Duodenal mucosa (tissue), 2 donors: Measurements from ENCODE around the gene CDX1.

Source experiments
- H3K27ac ChIP-seq: one replicate; pipeline ENCODE4 v1.7.0; 2013; ENCODE audit warnings: low read depth, low read length
- H3K27me3 ChIP-seq, 2 donors: one replicate each; pipeline ENCODE4 v1.7.0; 2013; ENCODE audit warnings: low read length in 2 of 2, control low read depth in 1 of 2; ENCODE audit not compliant: insufficient read depth in 2 of 2, control insufficient read depth in 1 of 2
- H3K36me3 ChIP-seq, 2 donors: one replicate each; pipeline ENCODE4 v1.7.0; 2013; ENCODE audit warnings: low read length in 2 of 2, control low read depth in 1 of 2; ENCODE audit not compliant: insufficient read depth in 2 of 2, control insufficient read depth in 1 of 2
- H3K4me1 ChIP-seq, 2 donors: one replicate each; pipeline ENCODE4 v1.7.0; 2013; ENCODE audit warnings: low read length in 2 of 2, control low read depth in 1 of 2; ENCODE audit not compliant: insufficient read depth in 2 of 2, control insufficient read depth in 1 of 2
- H3K4me3 ChIP-seq, 2 donors: one replicate each; pipeline ENCODE4 v1.7.0; 2013; ENCODE audit warnings: low read length in 2 of 2, low read depth in 1 of 2
- H3K9ac ChIP-seq, 2 donors: one replicate each; pipeline ENCODE4 v1.7.0; 2013; ENCODE audit warnings: low read length in 2 of 2, low read depth in 1 of 2
- H3K9me3 ChIP-seq, 2 donors: one replicate each; pipeline ENCODE4 v1.7.0; 2013; ENCODE audit warnings: low read length in 2 of 2, control low read depth in 1 of 2; ENCODE audit not compliant: control insufficient read depth in 1 of 2

Gene CDX1

DNA sequence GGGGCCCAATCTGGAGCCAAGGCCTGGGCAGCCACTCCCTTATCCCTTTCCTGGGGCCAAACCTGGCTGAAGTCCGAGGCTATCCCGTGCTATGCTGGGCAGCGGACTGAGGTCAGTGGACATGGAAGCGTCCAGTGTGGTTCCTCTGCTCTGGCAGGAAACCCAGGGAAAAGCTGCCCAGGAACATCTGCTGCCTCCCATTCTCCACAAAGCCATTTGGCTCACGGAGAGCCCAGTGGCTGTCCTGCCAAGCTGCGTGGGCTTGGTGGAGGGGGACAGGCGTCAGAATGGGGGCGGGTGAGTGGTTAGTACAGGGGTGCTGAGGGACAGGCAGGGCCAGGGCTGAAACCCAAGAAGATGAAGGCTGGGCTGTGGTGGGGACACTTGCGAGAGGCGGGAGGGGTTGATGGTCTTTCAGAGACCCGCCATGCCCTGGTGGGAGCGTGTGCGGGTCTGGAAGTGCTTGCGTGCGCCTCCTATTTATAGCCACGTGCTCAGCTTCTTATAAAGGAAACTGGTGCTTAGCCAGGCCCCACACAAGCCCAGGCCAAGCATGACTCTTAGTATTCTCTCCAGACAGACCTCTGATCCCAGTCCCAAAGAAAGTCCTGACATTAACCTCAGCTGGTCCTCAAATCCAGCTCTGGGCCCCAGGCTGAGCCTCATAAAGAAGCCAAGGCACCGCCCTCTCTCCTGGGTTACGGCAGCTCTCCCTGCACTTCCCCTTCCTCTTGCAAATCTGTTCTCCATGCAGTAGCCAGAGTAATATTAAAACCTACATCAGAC, 13.9 kb downstream of the CDX1 start:
- Histone ChIP-seq H3K4me1 (peaks cover 85 to 98% of the 10 kb centered on the region in 2 donors), H3K9me3 (no peaks in the 10 kb centered on the region), H3K9ac (peak overlapping the region; percentile 24 to 25), H3K27me3 (no peaks in the 10 kb centered on the region), H3K27ac (peak overlapping the region; percentile 60), H3K36me3 (peaks cover 5 to 13% of the 10 kb centered on the region in 2 donors), H3K4me3 (no peak overlapping the region)

DNA sequence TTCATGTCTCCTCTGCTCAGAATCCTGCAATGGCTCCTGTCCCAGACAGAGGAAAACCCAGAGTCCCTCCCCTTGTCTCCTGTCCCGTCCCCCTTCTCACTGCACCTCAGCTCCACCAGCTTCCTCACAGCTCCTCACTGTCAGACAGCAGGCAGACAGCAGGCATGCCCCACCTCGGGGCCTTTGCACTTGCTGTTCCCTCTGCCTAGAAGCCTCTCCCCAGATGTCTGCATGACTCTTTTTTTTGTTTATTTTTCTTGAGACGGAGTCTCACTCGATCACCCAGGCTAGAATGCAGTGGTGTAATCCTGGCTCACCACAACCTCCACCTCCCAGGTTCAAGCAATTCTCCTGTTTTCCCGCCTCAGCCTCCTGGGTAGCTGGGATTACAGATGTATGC, 14.4 kb downstream of the CDX1 start:
- H3K4me3 ChIP-seq, result no peak overlapping the region
- H3K36me3 ChIP-seq, result peaks cover 5 to 13% of the 10 kb centered on the region in 2 donors
- H3K27ac ChIP-seq, result peak overlapping the region; percentile 60

DNA sequence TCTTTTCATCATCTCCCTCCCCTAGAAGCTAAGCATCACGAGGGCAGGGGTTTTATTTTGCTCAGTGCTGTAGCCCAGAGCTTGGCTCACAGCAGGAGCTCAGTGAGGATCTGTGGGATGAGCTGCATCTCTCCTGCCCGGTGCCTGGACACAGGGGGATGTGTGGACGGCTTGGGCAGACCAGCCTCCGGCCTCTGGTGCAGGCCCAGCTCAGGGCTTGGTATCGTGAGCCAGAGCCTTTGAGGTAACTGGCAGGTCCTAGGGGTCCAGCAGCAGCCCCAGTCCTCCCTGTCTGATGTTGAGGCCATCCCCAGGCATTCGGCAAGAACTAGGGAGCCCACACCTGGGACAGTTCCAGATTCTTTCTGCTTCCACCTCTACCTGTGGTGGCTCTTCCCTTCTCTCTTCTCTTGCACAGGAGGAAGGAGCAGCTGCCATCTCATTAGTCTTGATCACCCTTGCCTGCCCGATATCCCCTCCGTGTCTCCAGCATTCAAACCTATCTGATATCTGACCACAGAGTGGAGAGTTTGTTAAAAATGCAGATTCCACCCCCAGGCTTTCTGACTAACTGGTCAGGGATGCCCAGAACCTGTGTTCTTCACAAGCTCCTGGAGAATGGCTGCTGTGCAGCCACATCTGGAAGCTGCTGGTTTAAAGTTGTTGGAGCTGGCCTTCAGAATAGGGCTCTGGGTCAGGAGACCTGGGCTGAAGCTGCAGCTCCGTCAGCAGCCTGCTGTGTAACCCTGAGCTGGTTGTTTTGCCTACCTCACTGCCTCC, 15.4 kb downstream of the CDX1 start:
- Histone ChIP-seq H3K4me3 (no peak overlapping the region), H3K9ac (peak overlapping the region in 1 of 2 donors; percentile 15), H3K27me3 (no peaks in the 10 kb centered on the region), H3K36me3 (peaks cover 5 to 13% of the 10 kb centered on the region in 2 donors), H3K9me3 (no peaks in the 10 kb centered on the region), H3K27ac (no peak overlapping the region), H3K4me1 (peaks cover 87 to 98% of the 10 kb centered on the region in 2 donors)

More for the DNA sequence above, 14.4 kb downstream of the CDX1 start:
- Histone ChIP-seq H3K4me1 (peaks cover 85 to 98% of the 10 kb centered on the region in 2 donors), H3K9ac (peak overlapping the region in 1 of 2 donors; percentile 25), H3K27me3 (no peaks in the 10 kb centered on the region), H3K9me3 (no peaks in the 10 kb centered on the region)

DNA sequence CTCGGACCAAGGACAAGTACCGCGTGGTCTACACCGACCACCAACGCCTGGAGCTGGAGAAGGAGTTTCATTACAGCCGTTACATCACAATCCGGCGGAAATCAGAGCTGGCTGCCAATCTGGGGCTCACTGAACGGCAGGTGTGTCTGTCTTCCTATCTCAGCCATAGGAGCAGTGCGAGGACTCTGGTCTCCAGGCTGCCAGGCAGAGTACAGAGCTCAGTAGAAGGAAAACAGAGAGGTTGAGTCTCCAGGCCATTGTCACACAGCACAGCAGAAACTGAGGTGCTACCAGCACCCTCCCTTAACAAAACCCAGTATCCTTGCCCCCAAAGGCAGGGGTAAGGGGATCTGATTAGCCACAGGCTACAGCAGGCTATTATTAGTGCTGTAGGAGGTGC, 16.2 kb downstream of the CDX1 start:
- peaks cover 87 to 93% of the 10 kb centered on the region in 2 donors for H3K4me1 ChIP-seq
- H3K9ac ChIP-seq, result peak overlapping the region in 1 of 2 donors; percentile 15
- peak overlapping the region; percentile 6 for H3K27ac ChIP-seq
- H3K9me3 ChIP-seq, result no peaks in the 10 kb centered on the region
- no peak overlapping the region for H3K4me3 ChIP-seq
- H3K36me3 ChIP-seq, result peaks cover 5 to 13% of the 10 kb centered on the region in 2 donors
- H3K27me3 ChIP-seq, result no peaks in the 10 kb centered on the region

DNA sequence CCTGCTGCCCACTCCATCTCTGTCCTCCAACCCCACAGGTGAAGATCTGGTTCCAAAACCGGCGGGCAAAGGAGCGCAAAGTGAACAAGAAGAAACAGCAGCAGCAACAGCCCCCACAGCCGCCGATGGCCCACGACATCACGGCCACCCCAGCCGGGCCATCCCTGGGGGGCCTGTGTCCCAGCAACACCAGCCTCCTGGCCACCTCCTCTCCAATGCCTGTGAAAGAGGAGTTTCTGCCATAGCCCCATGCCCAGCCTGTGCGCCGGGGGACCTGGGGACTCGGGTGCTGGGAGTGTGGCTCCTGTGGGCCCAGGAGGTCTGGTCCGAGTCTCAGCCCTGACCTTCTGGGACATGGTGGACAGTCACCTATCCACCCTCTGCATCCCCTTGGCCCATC, 16.9 kb downstream of the CDX1 start:
- peaks cover 93% of the 10 kb centered on the region in 2 donors for H3K4me1 ChIP-seq
- H3K9me3 ChIP-seq, result no peaks in the 10 kb centered on the region
- H3K4me3 ChIP-seq, result no peak overlapping the region
- H3K9ac ChIP-seq, result no peak overlapping the region
- H3K36me3 ChIP-seq, result peaks cover 5 to 13% of the 10 kb centered on the region in 2 donors
- no peak overlapping the region for H3K27ac ChIP-seq
- no peaks in the 10 kb centered on the region for H3K27me3 ChIP-seq

DNA sequence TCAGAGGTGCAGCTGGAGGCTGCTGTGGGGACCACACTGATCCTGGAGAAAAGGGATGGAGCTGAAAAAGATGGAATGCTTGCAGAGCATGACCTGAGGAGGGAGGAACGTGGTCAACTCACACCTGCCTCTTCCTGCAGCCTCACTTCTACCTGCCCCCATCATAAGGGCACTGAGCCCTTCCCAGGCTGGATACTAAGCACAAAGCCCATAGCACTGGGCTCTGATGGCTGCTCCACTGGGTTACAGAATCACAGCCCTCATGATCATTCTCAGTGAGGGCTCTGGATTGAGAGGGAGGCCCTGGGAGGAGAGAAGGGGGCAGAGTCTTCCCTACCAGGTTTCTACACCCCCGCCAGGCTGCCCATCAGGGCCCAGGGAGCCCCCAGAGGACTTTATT, 17.4 kb downstream of the CDX1 start:
- Histone ChIP-seq H3K36me3 (peaks cover 5 to 10% of the 10 kb centered on the region in 2 donors), H3K4me3 (no peak overlapping the region), H3K27ac (no peak overlapping the region), H3K4me1 (peaks cover 89 to 92% of the 10 kb centered on the region in 2 donors), H3K9me3 (no peaks in the 10 kb centered on the region), H3K27me3 (no peaks in the 10 kb centered on the region), H3K9ac (peak overlapping the region in 1 of 2 donors; percentile 3)

DNA sequence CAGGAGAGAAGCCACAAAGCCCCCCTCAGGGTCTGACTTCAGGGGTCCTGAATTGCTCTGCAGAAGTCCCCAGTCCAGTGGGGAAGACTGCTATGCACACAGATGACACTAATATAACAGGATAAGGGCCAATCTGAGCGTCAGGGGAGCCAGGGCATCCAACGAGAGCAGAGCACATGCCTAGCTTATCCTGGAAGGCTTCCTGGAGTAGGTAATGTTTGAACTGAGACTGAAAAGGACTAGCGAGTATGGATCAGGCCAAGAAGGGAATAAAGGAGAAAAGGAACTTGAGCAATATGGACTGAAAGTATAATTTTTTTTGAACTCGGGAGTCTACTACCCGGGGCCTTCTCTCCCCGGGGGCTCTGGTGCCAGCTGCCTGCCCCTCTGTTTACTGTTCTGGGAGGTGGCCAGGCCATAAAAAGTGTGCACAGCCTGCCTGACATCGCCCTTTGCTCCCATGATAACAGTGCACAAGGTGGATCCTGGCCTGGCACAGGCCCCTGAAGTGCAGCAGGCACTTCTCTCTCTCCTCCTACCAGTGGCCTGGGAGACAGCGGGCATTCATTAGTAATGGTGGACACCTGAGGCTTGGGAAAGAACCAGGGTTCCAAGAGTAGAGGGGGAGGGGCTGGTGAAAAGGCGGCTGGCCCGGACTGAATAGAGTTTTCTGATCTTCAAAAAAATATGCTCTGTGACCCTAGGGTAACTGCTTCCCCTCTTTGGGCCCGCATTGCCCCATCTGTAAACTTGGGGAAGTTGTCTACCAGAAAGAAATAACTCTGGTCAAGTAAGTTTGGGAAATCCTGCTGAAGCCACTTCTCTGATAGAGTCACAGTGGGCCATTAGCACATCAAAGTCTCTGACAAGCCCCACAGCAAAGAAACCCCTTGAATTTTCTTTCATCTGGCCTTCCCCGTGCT, 18.7 kb downstream of the CDX1 start:
- Histone ChIP-seq H3K27ac (peak overlapping the region; percentile 80), H3K27me3 (no peaks in the 10 kb centered on the region), H3K36me3 (peaks cover 4 to 5% of the 10 kb centered on the region in 2 donors), H3K4me3 (no peak overlapping the region), H3K9me3 (no peaks in the 10 kb centered on the region), H3K9ac (peak overlapping the region; percentile 10 to 54), H3K4me1 (peaks cover 86 to 88% of the 10 kb centered on the region in 2 donors)

DNA sequence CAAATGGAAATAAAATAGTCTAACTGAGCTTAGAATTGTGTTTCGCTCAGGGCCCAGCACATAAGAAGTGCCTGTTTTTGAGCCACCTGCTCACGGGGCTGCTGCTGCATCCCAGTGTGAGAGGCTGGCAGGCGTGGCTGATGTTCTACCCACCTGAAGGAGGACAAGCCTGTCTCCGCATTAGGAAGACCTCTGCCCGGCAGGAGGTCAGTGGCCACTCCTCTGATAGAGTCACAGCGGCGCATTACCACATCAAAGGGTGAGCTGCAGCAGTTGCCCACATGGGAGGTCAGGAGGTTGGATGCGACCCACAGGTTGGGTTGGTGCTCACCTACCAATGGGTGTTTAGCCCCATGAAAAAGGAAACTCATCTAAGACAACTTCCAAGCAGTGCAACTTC, 19.6 kb downstream of the CDX1 start:
- Histone ChIP-seq H3K9me3 (no peaks in the 10 kb centered on the region), H3K9ac (no peak overlapping the region), H3K4me3 (no peak overlapping the region), H3K36me3 (peaks cover 4 to 5% of the 10 kb centered on the region in 2 donors), H3K27ac (no peak overlapping the region), H3K27me3 (no peaks in the 10 kb centered on the region), H3K4me1 (peaks cover 77 to 80% of the 10 kb centered on the region in 2 donors)

DNA sequence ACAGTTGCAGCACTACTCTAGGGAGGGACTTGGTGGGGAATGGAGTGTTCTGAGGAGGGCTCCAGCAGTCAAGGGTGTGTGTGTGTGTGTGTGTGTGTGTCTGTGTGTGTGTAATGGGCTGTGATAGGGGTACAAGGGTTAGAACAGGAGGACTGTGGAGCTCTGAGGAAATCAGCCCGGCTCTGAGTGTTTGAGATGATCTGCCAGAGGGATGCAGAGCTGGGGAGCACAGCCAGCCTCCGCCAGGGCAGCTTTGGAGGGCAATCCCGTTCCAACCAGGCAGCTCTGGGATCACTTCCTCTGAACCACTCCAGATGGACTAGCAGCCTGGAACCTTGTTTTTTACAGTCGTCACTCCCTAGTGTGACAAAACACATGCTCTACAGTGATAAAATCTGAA, 20.3 kb downstream of the CDX1 start:
- Histone ChIP-seq H3K36me3 (peaks cover 4 to 5% of the 10 kb centered on the region in 2 donors), H3K27me3 (no peaks in the 10 kb centered on the region), H3K4me1 (peaks cover 69 to 74% of the 10 kb centered on the region in 2 donors), H3K9ac (peak overlapping the region in 1 of 2 donors; percentile 1), H3K4me3 (no peak overlapping the region), H3K27ac (no peak overlapping the region), H3K9me3 (no peaks in the 10 kb centered on the region)
